Tibial nerve (tissue), 4 donors: ENCODE measurements around the gene ESYT2.

Source experiments
- EP300 ChIP-seq, 2 donors: sonication (generic); formaldehyde crosslinking; IDR thresholded peaks; one replicate each; pipeline ENCODE4 v1.6.1; 2017; ENCODE audit warnings: antibody characterized with exemption in 2 of 2, mild to moderate bottlenecking in 1 of 2
- POLR2A ChIP-seq, 2 donors: fragments of 450-650 bp; IDR thresholded peaks; one replicate each; pipeline ENCODE4 v1.6.1; 2017; ENCODE audit warnings: antibody characterized with exemption in 2 of 2, mild to moderate bottlenecking in 2 of 2, moderate library complexity in 2 of 2
- TF ChIP-seq, protein P1 (sequence below), 5 experiments: fragments of 200-600 bp in 3 of 5; fragments of 450-650 bp in 2 of 5; sonication (generic) in 3 of 5; IDR thresholded peaks; one replicate each; pipeline ENCODE4 v1.5.1; 2016 to 2019; ENCODE audit warnings: antibody characterized with exemption in 5 of 5, mild to moderate bottlenecking in 3 of 5, moderate library complexity in 2 of 5

DNA sequence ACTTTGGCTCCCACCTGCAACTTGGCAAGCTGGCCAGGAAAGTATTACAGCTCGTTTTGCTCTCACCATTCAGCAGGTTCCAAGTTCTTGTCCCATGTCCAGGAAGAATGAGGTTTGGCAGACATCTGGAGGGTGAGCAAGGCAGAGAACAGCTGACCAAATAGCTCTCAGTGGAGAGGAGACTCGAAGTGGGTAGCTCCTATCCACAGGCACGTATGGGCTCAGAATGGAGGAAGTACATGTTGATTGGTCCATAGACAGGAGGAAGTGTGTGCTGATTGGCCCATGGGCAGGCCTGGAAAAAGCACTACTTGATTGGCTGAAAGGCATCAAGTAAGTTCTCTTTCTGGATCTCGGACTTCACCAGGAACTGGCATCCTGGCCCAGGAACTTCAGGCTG is 121.7 kb downstream of the ESYT2 start:
- TF ChIP-seq POLR2A (IDR thresholded peaks at IDR 0.05), result no peak
- TF ChIP-seq, protein P1, sequence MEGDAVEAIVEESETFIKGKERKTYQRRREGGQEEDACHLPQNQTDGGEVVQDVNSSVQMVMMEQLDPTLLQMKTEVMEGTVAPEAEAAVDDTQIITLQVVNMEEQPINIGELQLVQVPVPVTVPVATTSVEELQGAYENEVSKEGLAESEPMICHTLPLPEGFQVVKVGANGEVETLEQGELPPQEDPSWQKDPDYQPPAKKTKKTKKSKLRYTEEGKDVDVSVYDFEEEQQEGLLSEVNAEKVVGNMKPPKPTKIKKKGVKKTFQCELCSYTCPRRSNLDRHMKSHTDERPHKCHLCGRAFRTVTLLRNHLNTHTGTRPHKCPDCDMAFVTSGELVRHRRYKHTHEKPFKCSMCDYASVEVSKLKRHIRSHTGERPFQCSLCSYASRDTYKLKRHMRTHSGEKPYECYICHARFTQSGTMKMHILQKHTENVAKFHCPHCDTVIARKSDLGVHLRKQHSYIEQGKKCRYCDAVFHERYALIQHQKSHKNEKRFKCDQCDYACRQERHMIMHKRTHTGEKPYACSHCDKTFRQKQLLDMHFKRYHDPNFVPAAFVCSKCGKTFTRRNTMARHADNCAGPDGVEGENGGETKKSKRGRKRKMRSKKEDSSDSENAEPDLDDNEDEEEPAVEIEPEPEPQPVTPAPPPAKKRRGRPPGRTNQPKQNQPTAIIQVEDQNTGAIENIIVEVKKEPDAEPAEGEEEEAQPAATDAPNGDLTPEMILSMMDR (IDR thresholded peaks at IDR 0.05), result no peak
- TF ChIP-seq EP300 (IDR thresholded peaks at IDR 0.05), result no peak
